NCI-H446 (cell line): Measurements from ENCODE around the gene NUAK2.

Experiments
- DNase-seq, 2 experiments: peaks; one replicate each; lab custom pipeline; 2025; lab: John Stamatoyannopoulos, UW

Gene NUAK2

DNA sequence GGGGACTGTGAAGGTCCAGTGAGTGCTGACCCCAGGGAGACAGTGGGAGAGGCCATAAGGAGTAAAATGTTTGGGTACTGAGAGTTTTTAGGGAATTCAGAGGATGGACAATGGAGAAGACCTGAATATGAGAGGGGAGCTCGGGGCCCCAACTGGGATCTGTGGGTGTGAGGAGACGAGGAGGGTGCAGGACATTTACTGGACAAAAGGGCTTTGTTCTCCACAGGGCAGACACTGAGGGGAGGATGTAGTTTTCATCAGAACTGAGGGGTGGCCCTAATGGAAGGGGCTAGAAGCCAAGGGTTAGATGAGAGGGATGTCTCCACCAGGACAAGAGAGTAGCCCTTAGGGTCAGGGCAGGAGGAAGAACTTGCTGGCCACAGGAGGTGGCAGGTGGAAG, 63.8 kb downstream of the NUAK2 start:
- no peak for DNase-seq

- no peak for DNase-seq
These were observed 64.5 kb downstream of the NUAK2 start for GRCh38 chr1:205256951-205257625.

DNA sequence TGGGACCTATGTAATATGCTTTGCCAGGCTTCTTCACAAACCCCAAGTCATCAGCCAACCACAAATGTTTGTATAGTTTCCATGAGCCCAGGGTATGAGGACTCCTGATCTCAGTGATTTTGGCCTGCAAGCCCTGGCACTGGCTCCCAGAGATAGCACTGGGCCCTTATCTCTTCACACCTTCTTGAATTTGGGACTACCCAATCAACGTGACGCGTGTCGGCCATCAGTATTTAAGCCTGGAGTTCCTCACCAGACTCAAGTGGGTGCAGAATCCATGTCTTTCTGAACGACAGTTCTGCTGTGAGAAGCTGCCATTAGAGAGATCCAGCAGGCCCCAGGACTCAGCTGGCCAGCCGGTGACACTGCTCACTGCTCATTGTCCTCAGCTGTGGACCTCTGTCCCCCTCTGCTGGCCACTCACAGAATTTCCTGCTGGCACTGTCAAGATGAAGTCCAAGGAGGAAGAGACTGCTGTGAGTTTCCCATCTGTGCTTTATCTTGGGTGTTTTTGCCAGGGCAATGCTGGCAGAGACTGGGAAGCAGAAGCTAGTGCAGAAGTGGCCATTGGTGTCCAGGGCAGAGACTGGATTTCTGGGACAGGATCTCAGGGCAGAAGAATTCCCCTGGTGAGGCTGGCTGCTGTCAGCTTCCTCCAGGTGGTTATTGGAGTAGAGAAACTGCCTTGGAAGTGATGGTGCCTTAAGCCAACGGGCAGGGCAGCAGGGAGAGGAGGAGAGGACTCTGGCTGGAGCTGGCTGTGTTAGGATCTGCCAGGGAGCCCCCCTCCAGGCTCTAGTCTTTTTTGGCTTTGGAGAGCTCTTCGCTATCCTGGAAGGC, 65.4 kb downstream of the NUAK2 start:
- peak; percentile 92 to 95 for DNase-seq
